CD4-positive, alpha-beta T cell treated with Interferon gamma for 1 hour (primary cell): ENCODE results near the gene KPNB1.

Source experiments
- DNase-seq: peaks from one replicate; pipeline ENCODE4 v3.0.0-alpha.2; 2020

The KPNB1 gene

GRCh38 chr17:47733047-47733673 is 83.4 kb downstream of the KPNB1 start, which contains the start of gene TBX21:
Gene TBX21, plus strand, starts transcription at chr17:47733236. Its CDS starts 219 bp downstream, at chr17:47733455.
- peak; percentile 90 for DNase-seq

- no peak for DNase-seq
These were observed 84.1 kb downstream of the KPNB1 start for GRCh38 chr17:47733674-47734410.

GRCh38 chr17:47735139-47735464 is 85.4 kb downstream of the KPNB1 start:
- DNase-seq, result no peak
